IMR-90 (cell line): ENCODE data around the gene IKZF4. TPM values are rescaled to one million over a fixed set of nuclear protein-coding genes. Genes with fewer than 3 reads are reported as not detected.
"Not testable (repeated sequence)": the region's sequence is repeated elsewhere in the genome, so short reads cannot be mapped to it uniquely, and the experiment has no call there.

Experiments used
- ATAC-seq: fragments of 200-7000 bp; cut with Tn5 transposase; 2 replicates; pipeline ENCODE4 v1.9.1; 2020; ENCODE audit warnings: low read depth, mild to moderate bottlenecking, moderate library complexity
- BruUV-seq: library from RNA; stranded (reverse); fragments of 400-500 nt; replicated peaks from 2 replicates; lab custom pipeline; 2021; lab: Mats Ljungman, UMichigan
- CTCF ChIA-PET: fragments of 300-600 bp; formaldehyde crosslinking; extraction: SDS; loops from one replicate; lab custom pipeline; 2021; ENCODE audit warnings: antibody characterized with exemption; lab: Yijun Ruan, JAX
- POLR2A ChIA-PET: fragments of 300-600 bp; sonication (Branson Sonifier 250); formaldehyde crosslinking; loops from one replicate; lab custom pipeline; 2022; ENCODE audit warnings: antibody characterized with exemption; ENCODE audit not compliant: unreplicated experiment; lab: Charles Lee
- DNase-seq: peaks from one replicate; pipeline ENCODE4 v3.0.0; 2013
- H2AFZ ChIP-seq: replicated peaks from 2 replicates; pipeline ENCODE3; 2013; ENCODE audit warnings: low read length, mild to moderate bottlenecking; ENCODE audit not compliant: poor library complexity
- H2AK5ac ChIP-seq: 2 replicates; pipeline ENCODE4 v1.6.1; 2013; ENCODE audit warnings: low read depth, low read length, inconsistent platforms
- H2AK9ac ChIP-seq: replicated peaks from 2 replicates; pipeline ENCODE3; 2013; ENCODE audit warnings: mild to moderate bottlenecking, low read depth, low read length, moderate library complexity; ENCODE audit not compliant: poor library complexity
- H2BK120ac ChIP-seq: 2 replicates; pipeline ENCODE4 v1.6.1; 2013; ENCODE audit warnings: low read depth, low read length, inconsistent platforms
- H2BK15ac ChIP-seq: 3 replicates; pipeline ENCODE4 v1.6.1; 2013; ENCODE audit warnings: low read depth, low read length, inconsistent platforms
- H2BK20ac ChIP-seq: 2 replicates; pipeline ENCODE4 v1.6.1; 2013; ENCODE audit warnings: low read depth, mild to moderate bottlenecking, inconsistent platforms, low read length, moderate library complexity
- H2BK5ac ChIP-seq: 2 replicates; pipeline ENCODE4 v1.6.1; 2013; ENCODE audit warnings: mild to moderate bottlenecking, low read depth, low read length, inconsistent platforms; ENCODE audit not compliant: poor library complexity, severe bottlenecking
- H3K14ac ChIP-seq: replicated peaks from 2 replicates; pipeline ENCODE4 v1.6.1; 2013; ENCODE audit warnings: low read depth, low read length, inconsistent platforms
- H3K18ac ChIP-seq: 2 replicates; pipeline ENCODE4 v1.6.1; 2013; ENCODE audit warnings: low read depth, low read length, control low read depth
- H3K23ac ChIP-seq: 2 replicates; pipeline ENCODE4 v1.6.1; 2013; ENCODE audit warnings: low read depth, low read length, inconsistent platforms
- H3K27ac ChIP-seq: 2 replicates; pipeline ENCODE4 v1.5.1; 2013; ENCODE audit warnings: mild to moderate bottlenecking, control low read depth, low read length; ENCODE audit not compliant: insufficient read depth
- H3K27me3 ChIP-seq: 2 replicates; pipeline ENCODE4 v1.6.1; 2013; ENCODE audit warnings: low read length; ENCODE audit not compliant: control insufficient read depth, insufficient read depth
- H3K36me3 ChIP-seq: 2 replicates; pipeline ENCODE4 v1.6.1; 2013; ENCODE audit warnings: low read length, mixed read lengths; ENCODE audit not compliant: control insufficient read depth, insufficient read depth
- H3K4ac ChIP-seq: 2 replicates; pipeline ENCODE4 v1.6.1; 2013; ENCODE audit warnings: low read depth, low read length, inconsistent platforms
- H3K4me1 ChIP-seq: 2 replicates; pipeline ENCODE4 v1.6.1; 2013; ENCODE audit warnings: low read length, mixed read lengths; ENCODE audit not compliant: control insufficient read depth, insufficient read depth
- H3K4me2 ChIP-seq: 2 replicates; pipeline ENCODE4 v1.6.1; 2013; ENCODE audit warnings: low read depth, mild to moderate bottlenecking, control low read depth, low read length, moderate library complexity
- H3K4me3 ChIP-seq: 2 replicates; pipeline ENCODE4 v1.5.1; 2013; ENCODE audit warnings: low read depth, mild to moderate bottlenecking, control low read depth, low read length, moderate library complexity; ENCODE audit not compliant: insufficient read depth
- H3K56ac ChIP-seq: 2 replicates; pipeline ENCODE4 v1.6.1; 2013; ENCODE audit warnings: low read length, inconsistent platforms; ENCODE audit not compliant: insufficient read depth; ENCODE audit errors: extremely low read depth
- H3K79me1 ChIP-seq, 2 experiments: 2 replicates each; pipeline ENCODE4 v1.6.1; 2013; ENCODE audit warnings: low read length in 2 of 2, inconsistent platforms in 1 of 2, low read depth in 1 of 2
- H3K9ac ChIP-seq: 2 replicates; pipeline ENCODE4 v1.6.1; 2013; ENCODE audit warnings: low read depth, low read length, control low read depth
- H3K9me1 ChIP-seq: 2 replicates; pipeline ENCODE4 v1.6.1; 2013; ENCODE audit warnings: low read length, inconsistent platforms; ENCODE audit not compliant: insufficient read depth
- H3K9me3 ChIP-seq: 2 replicates; pipeline ENCODE4 v1.6.1; 2013; ENCODE audit warnings: low read length; ENCODE audit not compliant: control insufficient read depth, insufficient read depth
- H4K20me1 ChIP-seq: 2 replicates; pipeline ENCODE4 v1.6.1; 2013; ENCODE audit warnings: low read length, inconsistent platforms; ENCODE audit not compliant: insufficient read depth
- H4K5ac ChIP-seq: 2 replicates; pipeline ENCODE4 v1.6.1; 2013; ENCODE audit warnings: mild to moderate bottlenecking, low read depth, low read length, control low read depth
- H4K8ac ChIP-seq, 2 experiments: 2 replicates each; pipeline ENCODE4 v1.6.1; 2013; ENCODE audit warnings: low read depth in 2 of 2, low read length in 2 of 2, control low read depth in 1 of 2, inconsistent platforms in 1 of 2
- H4K91ac ChIP-seq: 2 replicates; pipeline ENCODE4 v1.6.1; 2013; ENCODE audit warnings: low read depth, low read length, inconsistent platforms; ENCODE audit not compliant: insufficient read depth
- FOS ChIP-seq: fragments of 150-350 bp; IDR thresholded peaks from 2 replicates; pipeline ENCODE4 v1.6.1; 2016; ENCODE audit warnings: low read depth, low read length
- MXI1 ChIP-seq: IDR thresholded peaks from 2 replicates; pipeline ENCODE4 v1.6.1; 2012; ENCODE audit warnings: low read depth, mild to moderate bottlenecking, low read length, moderate library complexity, borderline replicate concordance
- WGBS, 2 experiments: methylation state at CpG; one replicate each; pipeline versions ENCODE4 v1.1.5 to v1.1.7; 2013; ENCODE audit warnings: missing lambda C conversion rate in 2 of 2; ENCODE audit not compliant: insufficient read length in 1 of 2; ENCODE audit errors: extremely low coverage in 2 of 2; 5-methylcytosine and 5-hydroxymethylcytosine counted together
- dilution Hi-C: fragments of 300-500 bp; cut with HindIII; formaldehyde crosslinking; loops from one replicate; pipeline ENCODE4 v1.14.3; 2018; ENCODE audit warnings: low sequenced_read_pairs; ENCODE audit not compliant: unreplicated experiment
- in situ Hi-C: fragments of 300-500 bp; cut with MboI; formaldehyde crosslinking; loops from 3 replicates; pipeline ENCODE4 v1.14.3; 2019; ENCODE audit warnings: low sequenced_read_pairs, inconsistent platforms, mixed read lengths
- intact Hi-C: fragments of 100-400 bp; cut with micrococcal nuclease; formaldehyde crosslinking; loops from 2 replicates; pipeline ENCODE4 v1.10.0; 2022
- polyA plus RNA-seq, 3 experiments: library from polyadenylated mRNA; depleted of rRNA; stranded (reverse); fragments of >200 nt; gene quantifications; 2 replicates each; pipeline ENCODE4 v1.2.3, GENCODE V29; 2012; ENCODE audit warnings: low replicate concordance in 1 of 3
- total RNA-seq: library from RNA; depleted of rRNA; stranded (reverse); fragments of >200 nt; gene quantifications from 2 replicates; pipeline ENCODE4 v1.2.3, GENCODE V29; 2012

Gene IKZF4
- total and polyA plus RNA-seq, 2 of the 4 experiments (the other 2 are of a cell fraction): 1.8 to 7.1 TPM

DNA sequence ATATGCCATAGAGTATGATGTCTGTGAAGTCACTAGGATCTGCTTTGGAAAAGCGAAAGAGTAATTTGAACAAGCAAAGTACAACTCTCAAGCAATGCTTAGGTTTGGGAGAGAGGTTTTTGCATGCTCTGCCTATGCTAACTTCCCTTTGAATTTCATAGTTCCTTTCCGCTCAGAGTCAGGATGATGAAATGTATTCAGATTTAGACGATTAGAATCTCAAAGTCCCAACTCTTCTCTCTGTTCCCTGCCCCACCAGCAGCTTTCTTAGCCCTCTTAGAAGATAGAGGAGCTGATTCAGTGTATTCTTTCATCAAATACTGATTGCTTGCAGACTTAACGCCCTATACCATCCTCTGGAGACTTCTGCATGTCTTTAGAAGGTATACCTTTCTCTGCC, 35.5 kb upstream of the IKZF4 start:
- Histone ChIP-seq H3K36me3 (peaks cover 54% of the 10 kb centered on the region), H3K27ac (no peak overlapping the region)
- dilution Hi-C loops: no loop called here

GRCh38 chr12:55985976-55986375, 34.9 kb upstream of the IKZF4 start:
- H3K23ac ChIP-seq, CTCF ChIA-PET, H3K18ac ChIP-seq, DNase-seq, H3K56ac ChIP-seq, in situ Hi-C loops, H2BK120ac ChIP-seq, H2BK20ac ChIP-seq, H2AK9ac ChIP-seq, ATAC-seq, H3K9ac ChIP-seq, H3K4me1 ChIP-seq, H3K4me2 ChIP-seq, H3K4ac ChIP-seq, H3K27ac ChIP-seq, BruUV-seq, H3K27me3 ChIP-seq, H4K91ac ChIP-seq, H3K9me1 ChIP-seq, H3K14ac ChIP-seq, H4K5ac ChIP-seq, H3K9me3 ChIP-seq, H2BK15ac ChIP-seq, H2AK5ac ChIP-seq, H3K4me3 ChIP-seq, dilution Hi-C loops, H2BK5ac ChIP-seq, intact Hi-C loops, H4K8ac ChIP-seq, H2AFZ ChIP-seq: not testable (repeated sequence)
- H3K79me1 ChIP-seq: peaks cover 20 to 38% of the 10 kb centered on the region in 2 experiments
- peaks cover 12% of the 10 kb centered on the region; the same call in 1 of the 2 replicates for H4K20me1 ChIP-seq
- POLR2A ChIA-PET: interaction anchor here (0.5 kb wide), 1 partner anchor 155 kb away, joined by 3 read pairs; no protein-coding TSS in a partner anchor
- H3K36me3 ChIP-seq: peaks cover 54% of the 10 kb centered on the region
- WGBS, 2 experiments: 100% methylated on average over 3 of the region's 7 CpGs; no CpG with 5 or more reads in 1 of the 2 experiments

More for the DNA sequence above, 35.5 kb upstream of the IKZF4 start:
- Histone ChIP-seq H4K8ac (no peak overlapping the region), H2AFZ (no peak overlapping the region), H3K4ac (no peak overlapping the region), H3K18ac (no peak overlapping the region), H3K56ac (no peak overlapping the region), H2BK120ac (no peak overlapping the region), H3K23ac (no peak overlapping the region), H3K27me3 (no peaks in the 10 kb centered on the region), H2BK5ac (no peak overlapping the region), H4K20me1 (peaks cover 12% of the 10 kb centered on the region; the same call in 1 of the 2 replicates), H4K91ac (no peak overlapping the region), H3K9ac (no peak overlapping the region), H2BK20ac (no peak overlapping the region), H3K9me3 (no peaks in the 10 kb centered on the region), H3K4me3 (no peak overlapping the region), H3K4me2 (no peak overlapping the region), H2BK15ac (no peak overlapping the region), H2AK5ac (no peak overlapping the region), H4K5ac (no peak overlapping the region), H3K9me1 (0 out of 2 replicates have a peak, but pooled peaks cover 4% of the 10 kb centered on the region), H3K4me1 (peaks cover 2% of the 10 kb centered on the region; the same call in 1 of the 2 replicates), H2AK9ac (no peak overlapping the region), H3K14ac (no peak overlapping the region), H3K79me1 (peaks cover 22 to 40% of the 10 kb centered on the region in 2 experiments)
- TF ChIP-seq FOS (no peak), MXI1 (no peak)
- BruUV-seq: no TSS peak
- CTCF ChIA-PET: no interaction called here
- DNase-seq (no peak), ATAC-seq (no peak)
- POLR2A ChIA-PET: no interaction called here
- intact Hi-C loops: no loop called here
- no CpG with 5 or more reads among the region's 4 CpGs for WGBS, 2 experiments
- in situ Hi-C loops: no loop called here
